Naive B cell (primary cell): ENCODE results near the gene SCGB2B2. TPM values are rescaled to one million over a fixed set of nuclear protein-coding genes. Genes with fewer than 3 reads are reported as not detected.
"Not testable (repeated sequence)": the region's sequence is repeated elsewhere in the genome, so short reads cannot be mapped to it uniquely, and the experiment has no call there.

Source experiments
- ATAC-seq, 2 donors: fragments of 150-1000 bp; cut with Tn5 transposase; 2 replicates each; pipeline ENCODE4 v1.10.0; 2021; ENCODE audit warnings: low read depth in 2 of 2, mild to moderate bottlenecking in 2 of 2, moderate library complexity in 2 of 2
- DNase-seq: peaks from one replicate; pipeline ENCODE4 v3.0.0; 2022
- H3K27ac Mint-ChIP-seq, 6 donors: one replicate each; pipeline ENCODE4 v1.8.0; 2020 to 2022; ENCODE audit warnings: mild to moderate bottlenecking in 6 of 6, mixed read lengths in 6 of 6, moderate library complexity in 5 of 6, inconsistent platforms in 2 of 6
- H3K27me3 Mint-ChIP-seq, 3 donors: one replicate each; pipeline ENCODE4 v1.8.0; 2021 to 2022; ENCODE audit warnings: mixed read lengths in 3 of 3, mild to moderate bottlenecking in 1 of 3
- H3K36me3 Mint-ChIP-seq, 2 donors: one replicate each; pipeline ENCODE4 v1.8.0; 2020 to 2022; ENCODE audit warnings: mixed read lengths in 2 of 2, inconsistent platforms in 1 of 2, mild to moderate bottlenecking in 1 of 2
- H3K4me1 Mint-ChIP-seq, 3 donors: one replicate each; pipeline ENCODE4 v1.8.0; 2020 to 2022; ENCODE audit warnings: mixed read lengths in 3 of 3, inconsistent platforms in 1 of 3, mild to moderate bottlenecking in 1 of 3, moderate library complexity in 1 of 3
- H3K4me3 Mint-ChIP-seq, 8 donors: one replicate each; pipeline ENCODE4 v1.8.0; 2020 to 2022; ENCODE audit warnings: mild to moderate bottlenecking in 8 of 8, mixed read lengths in 8 of 8, moderate library complexity in 8 of 8, inconsistent platforms in 2 of 8
- H3K9me3 Mint-ChIP-seq, 7 donors: one replicate each; pipeline ENCODE4 v1.8.0; 2020 to 2022; ENCODE audit warnings: mixed read lengths in 7 of 7, mild to moderate bottlenecking in 5 of 7, inconsistent platforms in 2 of 7, moderate library complexity in 1 of 7
- polyA plus RNA-seq, 6 donors: library from polyadenylated mRNA; unstranded; fragments of 300-500 nt; fragmentation: Illumina TruSeq; gene quantifications; one replicate each; pipeline ENCODE4 v1.2.3, GENCODE V29; 2021; ENCODE audit warnings: low read depth in 6 of 6

Gene SCGB2B2
- polyA plus RNA-seq, 6 donors from 2014 or later = not detected

- peaks cover 50 to 55% of the 10 kb centered on the region in 2 donors for H3K36me3 Mint-ChIP-seq
- peaks cover 12 to 59% (median 51%) of the 10 kb centered on the region in 7 donors for H3K9me3 Mint-ChIP-seq
- H3K4me1 Mint-ChIP-seq, H3K27ac Mint-ChIP-seq, ATAC-seq, DNase-seq, H3K4me3 Mint-ChIP-seq: not testable (repeated sequence)
- H3K27me3 Mint-ChIP-seq = peaks cover 0 to 19% (median 9%) of the 10 kb centered on the region in 3 donors
Observed at GRCh38 chr19:34685266-34685665, 8.3 kb upstream of the SCGB2B2 start.

- no peak overlapping the region for H3K4me3 Mint-ChIP-seq
- ATAC-seq (no peak), DNase-seq (no peak)
- H3K27ac Mint-ChIP-seq = no peak overlapping the region
- peaks cover 5 to 45% (median 32%) of the 10 kb centered on the region in 7 donors for H3K9me3 Mint-ChIP-seq
- peaks cover 55 to 58% of the 10 kb centered on the region in 2 donors for H3K36me3 Mint-ChIP-seq
- H3K4me1 Mint-ChIP-seq = peaks cover 14 to 31% (median 17%) of the 10 kb centered on the region in 3 donors
- H3K27me3 Mint-ChIP-seq = no peaks in the 10 kb centered on the region
Observed at GRCh38 chr19:34681478-34681877, 4.5 kb upstream of the SCGB2B2 start.

GRCh38 chr19:34678421-34678820, 1.5 kb upstream of the SCGB2B2 start:
- peak overlapping the region; percentile 91 to 100 (median 98) for H3K4me3 Mint-ChIP-seq
- H3K27ac Mint-ChIP-seq = peak overlapping the region in 4 of 6 donors; percentile 32 to 99 (median 70)
- ATAC-seq = no peak
- DNase-seq = no peak
- peaks cover 17 to 33% (median 17%) of the 10 kb centered on the region in 3 donors for H3K4me1 Mint-ChIP-seq
- H3K9me3 Mint-ChIP-seq = peaks cover 0 to 15% (median 10%) of the 10 kb centered on the region in 7 donors
- peaks cover 39 to 41% of the 10 kb centered on the region in 2 donors for H3K36me3 Mint-ChIP-seq
- H3K27me3 Mint-ChIP-seq = peaks cover 0 to 17% (median 16%) of the 10 kb centered on the region in 3 donors

GRCh38 chr19:34678085-34678412, 1.1 kb upstream of the SCGB2B2 start:
- Mint-ChIP-seq H3K27me3 (peaks cover 0 to 20% (median 19%) of the 10 kb centered on the region in 3 donors), H3K27ac (peak overlapping the region; percentile 80 to 99 (median 96)), H3K4me1 (peaks cover 17 to 36% (median 17%) of the 10 kb centered on the region in 3 donors), H3K9me3 (peaks cover 0 to 13% (median 9%) of the 10 kb centered on the region in 7 donors), H3K36me3 (peaks cover 35 to 38% of the 10 kb centered on the region in 2 donors), H3K4me3 (peak overlapping the region; percentile 91 to 100 (median 98))
- ATAC-seq (no peak), DNase-seq (no peak)

- ATAC-seq (peak; percentile 91 to 92), DNase-seq (peak; percentile 92)
- Mint-ChIP-seq H3K27ac (peak within 1 kb of the TSS; percentile 95 to 99 (median 98)), H3K4me1 (peaks cover 17 to 36% (median 17%) of the 10 kb centered on the region in 3 donors), H3K9me3 (peaks cover 0 to 8% (median 7%) of the 10 kb centered on the region in 7 donors), H3K36me3 (peaks cover 30 to 37% of the 10 kb centered on the region in 2 donors), H3K4me3 (peak within 1 kb of the TSS; percentile 91 to 100 (median 98)), H3K27me3 (peaks cover 0 to 26% (median 24%) of the 10 kb centered on the region in 3 donors)
Observed at GRCh38 chr19:34677386-34678084, 576 bp upstream of the SCGB2B2 start, which contains the start of gene ZNF302. Gene ZNF302, plus strand, starts transcription at chr19:34677678. Its CDS starts 1,127 bp downstream, at chr19:34678805.

- H3K4me1 Mint-ChIP-seq = peaks cover 17 to 36% (median 17%) of the 10 kb centered on the region in 3 donors
- peaks cover 0 to 7% (median 4%) of the 10 kb centered on the region in 7 donors for H3K9me3 Mint-ChIP-seq
- DNase-seq (no peak), ATAC-seq (no peak)
- peaks cover 0 to 32% (median 31%) of the 10 kb centered on the region in 3 donors for H3K27me3 Mint-ChIP-seq
- H3K4me3 Mint-ChIP-seq = peak overlapping the region in 3 of 8 donors; percentile 16 to 93 (median 29)
- no peak overlapping the region for H3K27ac Mint-ChIP-seq
- H3K36me3 Mint-ChIP-seq = peaks cover 28 to 31% of the 10 kb centered on the region in 2 donors
Observed at GRCh38 chr19:34675919-34676318, 1.0 kb downstream of the SCGB2B2 start.

GRCh38 chr19:34675250-34675649, 1.7 kb downstream of the SCGB2B2 start:
- peaks cover 22 to 26% of the 10 kb centered on the region in 2 donors for H3K36me3 Mint-ChIP-seq

GRCh38 chr19:34673590-34673989, 3.4 kb downstream of the SCGB2B2 start:
- H3K4me1 Mint-ChIP-seq = peaks cover 7 to 19% (median 7%) of the 10 kb centered on the region in 3 donors
- H3K27me3 Mint-ChIP-seq = peaks cover 0 to 32% (median 31%) of the 10 kb centered on the region in 3 donors
- DNase-seq (no peak), ATAC-seq (no peak)
- peak overlapping the region in 1 of 8 donors; percentile 59 for H3K4me3 Mint-ChIP-seq
- peaks cover 0 to 5% (median 2%) of the 10 kb centered on the region in 7 donors for H3K9me3 Mint-ChIP-seq
- no peak overlapping the region for H3K27ac Mint-ChIP-seq
- peaks cover 9 to 17% of the 10 kb centered on the region in 2 donors for H3K36me3 Mint-ChIP-seq

More at GRCh38 chr19:34675250-34675649, 1.7 kb downstream of the SCGB2B2 start:
- Mint-ChIP-seq H3K4me3 (peak overlapping the region in 4 of 8 donors; percentile 12 to 57 (median 26)), H3K9me3 (peaks cover 0 to 7% (median 4%) of the 10 kb centered on the region in 7 donors), H3K27ac (no peak overlapping the region), H3K27me3 (peaks cover 0 to 32% (median 31%) of the 10 kb centered on the region in 3 donors), H3K4me1 (peaks cover 17 to 34% (median 17%) of the 10 kb centered on the region in 3 donors)
- ATAC-seq = no peak
- no peak for DNase-seq

- H3K4me1 Mint-ChIP-seq = peaks cover 0 to 11% (median 7%) of the 10 kb centered on the region in 3 donors
- DNase-seq (no peak), ATAC-seq (no peak)
- H3K9me3 Mint-ChIP-seq = peaks cover 0 to 5% (median 1%) of the 10 kb centered on the region in 7 donors
- peaks cover 0 to 32% (median 31%) of the 10 kb centered on the region in 3 donors for H3K27me3 Mint-ChIP-seq
- peaks cover 9 to 17% of the 10 kb centered on the region in 2 donors for H3K36me3 Mint-ChIP-seq
- no peak overlapping the region for H3K4me3 Mint-ChIP-seq
- H3K27ac Mint-ChIP-seq = peak overlapping the region in 1 of 6 donors; percentile 64
Observed at GRCh38 chr19:34671972-34672371, 5.0 kb downstream of the SCGB2B2 start.

GRCh38 chr19:34669305-34669704, 7.7 kb downstream of the SCGB2B2 start:
- Mint-ChIP-seq H3K9me3 (no peaks in the 10 kb centered on the region), H3K27ac (no peak overlapping the region), H3K27me3 (peaks cover 0 to 25% (median 23%) of the 10 kb centered on the region in 3 donors), H3K4me3 (no peak overlapping the region), H3K36me3 (peaks cover 5 to 15% of the 10 kb centered on the region in 2 donors), H3K4me1 (peaks cover 4 to 8% (median 5%) of the 10 kb centered on the region in 3 donors)
- ATAC-seq (no peak), DNase-seq (no peak)

GRCh38 chr19:34668690-34669089, 8.3 kb downstream of the SCGB2B2 start:
- not testable (repeated sequence) for ATAC-seq, DNase-seq, H3K4me1 Mint-ChIP-seq, H3K36me3 Mint-ChIP-seq, H3K9me3 Mint-ChIP-seq, H3K27ac Mint-ChIP-seq
- Mint-ChIP-seq H3K27me3 (peaks cover 0 to 19% (median 17%) of the 10 kb centered on the region in 3 donors), H3K4me3 (peak overlapping the region in 1 of 8 donors; percentile 45)

GRCh38 chr19:34668077-34668689, 8.8 kb downstream of the SCGB2B2 start:
- Mint-ChIP-seq H3K4me1 (peaks cover 9 to 12% (median 11%) of the 10 kb centered on the region in 3 donors), H3K27ac (peak overlapping the region in 1 of 6 donors; percentile 26), H3K27me3 (peaks cover 0 to 14% (median 13%) of the 10 kb centered on the region in 3 donors), H3K4me3 (peak overlapping the region in 1 of 8 donors; percentile 76)
- H3K36me3 Mint-ChIP-seq, ATAC-seq, H3K9me3 Mint-ChIP-seq, DNase-seq: not testable (repeated sequence)
